Pericardium fibroblast (primary cell): ENCODE measurements around the gene CDC7. TPM values are rescaled to one million over a fixed set of nuclear protein-coding genes. Genes with fewer than 3 reads are reported as not detected.

Experiments used
- total RNA-seq: library from RNA; depleted of rRNA; stranded (reverse); fragments of >200 nt; gene quantifications from 2 replicates; pipeline ENCODE4 v1.2.3, GENCODE V29; 2015

The CDC7 gene
- total RNA-seq, result 2.5 and 4.3 TPM in 2 replicates

DNA sequence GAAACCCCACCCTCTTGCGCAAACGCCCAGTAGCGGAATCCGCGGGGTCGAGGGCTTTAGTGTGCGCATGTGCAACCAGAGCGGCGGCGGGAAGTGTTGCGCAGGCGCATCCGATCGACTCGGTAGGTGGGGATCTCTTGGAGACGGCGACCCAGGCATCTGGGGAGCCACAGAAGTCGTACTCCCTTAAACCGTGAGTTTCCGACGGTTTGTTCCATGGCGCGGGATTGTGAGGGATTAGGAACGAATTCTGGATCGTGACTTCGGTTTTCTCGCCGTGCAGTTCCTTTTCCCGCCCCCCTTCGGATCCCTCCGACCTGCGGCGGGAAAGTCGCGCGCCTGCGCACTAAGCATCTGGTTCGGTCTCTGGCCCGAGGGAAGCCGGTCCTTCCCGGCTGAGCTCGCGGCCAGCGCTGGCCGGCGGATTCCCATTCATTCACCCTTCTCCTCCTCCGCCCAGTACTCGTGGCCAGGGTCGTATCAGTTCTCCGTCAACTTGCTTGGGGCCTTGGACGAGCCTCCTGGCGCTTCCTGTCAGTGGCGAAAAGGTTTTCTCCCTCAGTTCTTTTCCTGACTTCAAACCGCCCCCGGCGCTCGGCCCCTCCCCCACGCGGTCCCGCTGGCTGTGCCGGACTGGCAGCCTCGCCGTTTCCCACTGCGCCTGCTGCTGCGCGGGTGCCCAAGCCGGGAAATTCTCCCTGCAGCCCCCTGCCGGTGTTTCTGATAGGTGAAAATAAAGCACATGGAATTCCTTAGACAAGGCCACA lies at the start of gene CDC7:
Gene CDC7 (plus strand): TSS at position 96 of the 767 bp plus-strand sequence. CDS start 866 bp downstream, outside the sequence.

Other genes starting within 250 kb of the CDC7 start
- 0.17 and 1.4 TPM in 2 replicates for gene HFM1, start 96.0 kb upstream of the CDC7 start, total RNA-seq